ENCODE results near the gene STK38.

Gene STK38

DNA sequence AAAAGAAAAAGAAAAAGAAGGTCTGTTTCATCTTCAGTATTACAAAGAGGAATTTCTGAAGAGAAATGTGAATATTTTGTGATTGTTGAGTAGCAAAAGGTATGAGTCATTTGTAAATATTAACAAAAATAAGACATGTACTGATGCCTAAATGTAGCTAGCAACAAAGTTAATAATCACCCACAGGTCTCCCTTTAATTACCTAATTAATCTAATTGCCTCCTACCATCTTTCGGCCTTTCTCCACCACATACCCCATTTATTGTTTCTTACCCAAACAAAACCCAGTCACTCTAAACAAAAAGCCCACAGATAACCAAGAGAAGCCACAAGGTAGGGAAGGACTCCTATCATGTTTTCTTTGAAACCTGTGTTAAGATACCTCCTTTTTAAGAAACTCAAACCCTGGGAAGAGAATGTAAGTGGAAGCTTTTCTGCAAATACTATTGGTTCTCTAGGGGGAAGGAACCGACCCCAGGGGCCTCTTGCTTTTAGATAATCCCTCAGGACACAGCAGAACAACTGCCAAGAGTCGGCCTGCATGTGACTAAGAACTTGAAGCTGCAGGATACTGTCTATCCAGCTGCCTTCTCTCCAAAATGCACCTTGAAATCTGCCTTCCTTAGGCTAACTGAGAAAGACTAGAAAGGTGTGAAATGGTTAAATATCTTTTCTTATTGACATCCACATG, 16.1 kb upstream of the STK38 start:
- no peak for DNase-seq (ENCODE audit: low spot score)
- TF ChIP-seq, protein P1, sequence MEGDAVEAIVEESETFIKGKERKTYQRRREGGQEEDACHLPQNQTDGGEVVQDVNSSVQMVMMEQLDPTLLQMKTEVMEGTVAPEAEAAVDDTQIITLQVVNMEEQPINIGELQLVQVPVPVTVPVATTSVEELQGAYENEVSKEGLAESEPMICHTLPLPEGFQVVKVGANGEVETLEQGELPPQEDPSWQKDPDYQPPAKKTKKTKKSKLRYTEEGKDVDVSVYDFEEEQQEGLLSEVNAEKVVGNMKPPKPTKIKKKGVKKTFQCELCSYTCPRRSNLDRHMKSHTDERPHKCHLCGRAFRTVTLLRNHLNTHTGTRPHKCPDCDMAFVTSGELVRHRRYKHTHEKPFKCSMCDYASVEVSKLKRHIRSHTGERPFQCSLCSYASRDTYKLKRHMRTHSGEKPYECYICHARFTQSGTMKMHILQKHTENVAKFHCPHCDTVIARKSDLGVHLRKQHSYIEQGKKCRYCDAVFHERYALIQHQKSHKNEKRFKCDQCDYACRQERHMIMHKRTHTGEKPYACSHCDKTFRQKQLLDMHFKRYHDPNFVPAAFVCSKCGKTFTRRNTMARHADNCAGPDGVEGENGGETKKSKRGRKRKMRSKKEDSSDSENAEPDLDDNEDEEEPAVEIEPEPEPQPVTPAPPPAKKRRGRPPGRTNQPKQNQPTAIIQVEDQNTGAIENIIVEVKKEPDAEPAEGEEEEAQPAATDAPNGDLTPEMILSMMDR (IDR thresholded peaks at IDR 0.05; ENCODE audit: extremely low read depth, missing control alignments): no peak

DNA sequence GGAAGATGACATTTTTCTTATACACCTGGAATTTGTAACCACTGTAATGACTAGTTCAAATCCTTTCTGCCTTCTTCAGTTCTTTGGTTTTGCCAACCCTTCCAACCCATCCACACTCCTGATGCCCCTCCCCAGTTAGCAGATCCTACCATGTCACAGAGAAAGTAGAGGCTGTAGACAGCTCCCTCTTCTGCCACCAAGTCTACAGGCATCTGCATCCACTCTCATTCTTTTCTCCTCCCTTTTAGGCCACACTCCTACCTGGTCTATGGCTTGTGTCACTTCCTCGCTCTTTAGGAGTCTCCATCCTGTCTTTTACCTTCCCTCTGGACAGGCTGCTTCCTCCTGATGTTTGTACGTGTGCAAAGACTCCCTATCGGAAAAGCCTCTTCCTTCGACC, 13.5 kb upstream of the STK38 start:
- TF ChIP-seq, protein P1 (IDR thresholded peaks at IDR 0.05; ENCODE audit: extremely low read depth, missing control alignments): no peak
- DNase-seq (ENCODE audit: low spot score): no peak

DNA sequence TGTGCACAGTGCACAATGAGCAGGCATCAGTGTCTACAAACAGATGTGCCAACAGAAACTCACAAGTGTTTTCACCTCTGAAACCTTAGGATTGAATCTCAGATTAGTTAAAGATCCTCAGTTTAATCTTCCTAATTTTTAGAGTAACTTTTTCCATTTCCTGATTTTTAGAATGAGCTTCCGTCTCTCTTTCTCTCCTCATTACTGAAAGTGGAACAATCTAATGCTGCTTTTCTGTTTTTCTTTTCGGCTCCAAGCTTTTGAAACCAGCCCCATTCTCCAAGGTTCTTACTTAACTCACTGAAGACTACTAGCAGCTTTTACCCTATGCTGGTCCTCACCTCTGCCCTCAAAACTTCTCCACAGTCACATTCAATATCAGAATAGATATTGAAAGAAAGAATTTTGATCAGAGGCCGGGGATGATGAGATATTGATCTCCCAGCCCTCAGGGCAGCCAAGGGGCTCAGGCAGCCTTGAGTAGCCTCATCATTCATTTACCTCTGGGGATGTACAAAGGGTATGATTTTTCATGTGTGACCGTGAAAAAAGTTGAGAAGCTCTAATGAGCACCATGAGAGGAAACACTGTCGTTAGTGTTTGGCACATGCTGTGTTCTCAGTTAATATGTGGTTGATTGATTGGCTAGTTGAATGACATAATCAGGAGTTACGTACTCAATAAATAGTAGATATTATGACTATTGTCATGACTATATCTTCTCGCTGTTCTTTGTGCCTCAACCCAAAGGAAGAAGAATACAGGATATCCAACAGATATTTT, 11.9 kb upstream of the STK38 start:
- TF ChIP-seq, protein P1 (IDR thresholded peaks at IDR 0.05; ENCODE audit: extremely low read depth, missing control alignments): no peak
- DNase-seq (ENCODE audit: low spot score): no peak

DNA sequence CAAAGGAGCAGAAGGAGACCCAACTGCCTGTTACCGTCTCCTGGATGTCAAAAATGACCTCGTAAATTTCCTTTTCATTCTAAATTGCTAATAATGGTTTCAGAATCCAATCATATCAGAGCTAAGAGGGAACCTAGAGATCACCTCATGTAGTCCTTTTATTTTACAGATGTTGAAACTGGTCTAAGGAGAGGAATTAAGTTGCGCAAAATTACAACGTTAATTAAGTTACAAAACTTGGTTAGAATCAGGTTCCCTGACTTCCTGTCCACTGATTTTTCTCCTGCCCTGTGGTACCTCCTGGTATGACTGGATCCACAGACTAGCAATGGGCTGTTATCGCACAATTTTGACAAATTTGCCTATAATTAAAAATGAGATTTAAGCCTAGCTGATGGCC, 9.0 kb upstream of the STK38 start:
- TF ChIP-seq, protein P1 (IDR thresholded peaks at IDR 0.05; ENCODE audit: extremely low read depth, missing control alignments): no peak
- no peak for DNase-seq (ENCODE audit: low spot score)

DNA sequence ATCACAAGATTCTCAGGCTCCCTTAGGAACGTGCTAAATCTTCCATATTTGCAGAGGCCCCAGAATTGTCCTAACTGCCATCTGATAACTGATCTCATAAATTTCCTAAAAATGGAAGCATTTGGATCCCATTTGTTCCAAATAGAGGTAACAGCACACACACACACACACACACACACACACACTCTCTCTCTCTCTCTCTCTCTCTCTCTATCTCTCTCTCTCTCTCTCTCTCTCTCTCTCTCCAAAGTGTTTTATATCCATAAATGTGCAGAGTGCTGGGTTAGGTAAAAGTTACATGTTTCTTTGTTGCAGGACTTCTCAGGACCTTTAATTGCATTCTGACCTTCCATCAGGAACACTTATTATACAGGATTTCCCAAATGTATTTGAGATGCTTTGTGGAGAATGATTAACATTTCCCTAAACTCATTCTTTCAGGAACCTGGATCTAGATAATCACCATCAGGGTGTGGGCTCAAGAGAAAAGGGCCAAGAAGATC, 8.5 kb upstream of the STK38 start:
- no peak for DNase-seq (ENCODE audit: low spot score)
- TF ChIP-seq, protein P1 (IDR thresholded peaks at IDR 0.05; ENCODE audit: extremely low read depth, missing control alignments): no peak

DNA sequence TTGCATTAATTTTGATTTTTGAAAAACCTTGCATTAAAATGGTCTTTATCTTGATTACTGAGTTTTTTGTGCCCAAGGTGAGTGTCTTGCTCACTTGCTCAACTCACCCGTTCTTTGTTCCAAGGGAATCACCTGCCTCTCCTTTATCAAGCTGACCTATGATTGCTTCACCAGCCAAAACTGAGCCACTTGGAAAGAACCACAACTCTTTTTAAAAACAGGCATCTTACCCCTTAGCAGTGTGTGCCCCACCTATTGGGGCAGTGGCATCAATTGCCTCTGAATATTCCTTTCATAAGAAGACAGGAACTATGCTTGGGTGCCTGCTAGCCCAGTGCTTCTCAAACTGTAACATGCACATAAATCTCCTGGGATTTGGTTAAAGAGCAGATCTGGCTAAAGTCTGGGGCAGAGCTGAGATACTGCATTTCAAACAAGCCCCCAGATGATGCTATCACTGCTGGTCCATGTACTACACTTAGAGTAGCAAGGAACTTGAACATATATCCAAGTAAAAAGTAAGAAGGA, 3.3 kb upstream of the STK38 start:
- DNase-seq (ENCODE audit: low spot score): no peak
- TF ChIP-seq, protein P1 (IDR thresholded peaks at IDR 0.05; ENCODE audit: extremely low read depth, missing control alignments): no peak

DNA sequence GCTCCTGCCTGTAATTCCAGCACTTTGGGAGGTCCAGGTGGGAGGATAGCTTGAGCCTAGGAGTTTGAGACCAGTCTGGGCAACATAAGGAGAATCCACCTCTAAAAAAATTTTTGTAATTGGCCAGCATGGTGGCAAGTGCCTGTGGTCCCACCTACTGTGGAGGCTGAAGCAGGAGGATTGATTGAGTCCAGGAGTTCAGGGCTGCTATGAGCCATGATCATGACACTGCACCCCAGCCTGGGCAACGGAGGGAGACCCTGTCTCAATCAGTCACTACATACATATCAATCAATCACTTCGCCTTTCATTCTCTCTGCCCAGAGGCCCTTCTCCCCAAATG, 1.1 kb upstream of the STK38 start:
- no peak for DNase-seq (ENCODE audit: low spot score)
- TF ChIP-seq, protein P1 (IDR thresholded peaks at IDR 0.05; ENCODE audit: extremely low read depth, missing control alignments): no peak

Measured in GM20000 (cell line).